C4-2B (cell line): ENCODE data around the gene EFNA1.

Experiments used
- H3K27ac ChIP-seq: fragments of 450-650 bp; 2 replicates; pipeline ENCODE4 v1.5.1; 2017
- CTCF ChIP-seq: fragments of 450-650 bp; conservative IDR thresholded peaks from 2 replicates; pipeline ENCODE4 v1.5.1; 2017; ENCODE audit warnings: mild to moderate bottlenecking
- ZFX ChIP-seq: fragments of 450-650 bp; IDR thresholded peaks from 2 replicates; pipeline ENCODE4 v1.6.1; 2017

The EFNA1 gene

DNA sequence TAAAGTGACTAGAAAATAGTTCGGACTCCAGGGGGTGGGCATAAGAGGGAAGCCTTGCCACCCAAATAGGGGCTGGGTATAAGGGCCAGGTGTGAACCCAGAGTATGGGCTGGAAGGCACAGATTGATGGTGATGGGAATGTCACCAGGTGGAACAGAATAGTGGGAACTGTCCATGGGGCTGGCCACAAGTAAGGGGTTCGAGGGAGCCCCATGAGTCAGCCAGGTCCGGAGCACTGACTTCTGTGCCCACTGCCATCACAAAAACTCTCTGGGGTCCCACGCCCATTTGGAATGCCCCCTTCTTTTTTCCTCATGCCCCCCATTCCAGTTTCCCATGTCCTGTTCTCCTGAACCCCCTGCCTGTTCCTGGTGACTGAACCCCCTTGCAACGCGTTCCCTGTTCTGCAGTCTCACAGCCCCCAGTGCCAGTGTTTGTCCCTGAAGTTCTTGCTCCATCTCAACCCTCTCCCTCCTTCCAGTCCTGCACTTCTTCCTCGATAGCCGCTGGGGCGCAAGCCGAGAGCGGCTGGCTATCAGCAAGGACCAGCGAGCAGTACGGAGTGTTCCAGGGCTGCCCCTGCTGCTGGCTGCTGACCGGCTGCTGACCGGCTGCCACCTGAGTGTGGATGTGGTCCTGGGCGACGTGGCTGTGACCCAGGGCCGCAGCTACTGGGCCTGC is 53.8 kb downstream of the EFNA1 start:
- no peak overlapping the region for H3K27ac ChIP-seq
- TF ChIP-seq CTCF, result no peak
- TF ChIP-seq ZFX, result no peak; the same call in 1 of the 2 replicates

DNA sequence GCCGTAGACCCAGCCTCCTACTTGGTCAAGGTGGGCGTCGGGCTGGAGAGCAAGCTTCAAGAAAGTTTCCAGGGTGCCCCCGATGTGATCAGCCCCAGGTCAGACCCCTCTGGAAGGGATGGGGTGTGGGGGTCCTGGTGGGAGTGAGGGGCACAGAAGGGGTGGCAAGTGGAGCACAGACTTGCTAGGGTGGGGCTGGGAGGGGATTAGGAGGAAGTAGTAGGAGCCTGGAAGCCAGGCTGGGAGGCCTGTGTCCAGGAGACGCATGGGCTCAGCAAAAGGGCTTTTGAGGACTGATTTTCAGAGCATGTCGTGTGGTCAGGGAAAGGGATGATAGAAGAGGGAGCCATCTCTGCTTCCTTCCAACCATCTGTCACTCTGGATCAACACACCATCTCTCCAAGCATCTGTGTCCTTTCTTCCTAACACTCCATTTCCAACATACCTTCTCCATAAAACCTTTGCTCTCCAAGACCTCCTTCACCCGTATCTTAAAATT is 54.4 kb downstream of the EFNA1 start:
- no peak for TF ChIP-seq CTCF
- no peak for TF ChIP-seq ZFX
- no peak overlapping the region for H3K27ac ChIP-seq

GRCh38 chr1:155183775-155184221 is 56.1 kb downstream of the EFNA1 start:
- no peak overlapping the region for H3K27ac ChIP-seq
- TF ChIP-seq CTCF (no peak), ZFX (no peak)

- no peak overlapping the region for H3K27ac ChIP-seq
- TF ChIP-seq CTCF (no peak), ZFX (no peak)
These were observed 56.7 kb downstream of the EFNA1 start for GRCh38 chr1:155184351-155184811.
